SJSA1 (cell line): Measurements from ENCODE around the gene ZMYND12. TPM values are rescaled to one million over a fixed set of nuclear protein-coding genes. Genes with fewer than 3 reads are reported as not detected.

Experiments
- DNase-seq, 2 experiments: peaks; one replicate each; pipeline ENCODE4 v3.0.0-alpha.2; 2015 to 2020; ENCODE audit warnings: low spot score in 2 of 2, low read depth in 1 of 2
- H3K27ac ChIP-seq: fragments of 250-450 bp; sonication (Bioruptor Pico); 2 replicates; pipeline ENCODE4 v1.5.1; 2020; ENCODE audit warnings: mild to moderate bottlenecking, moderate library complexity
- H3K27me3 ChIP-seq: fragments of 250-450 bp; sonication (Bioruptor Pico); replicated peaks from 2 replicates; pipeline ENCODE4 v1.5.1; 2020; ENCODE audit warnings: mild to moderate bottlenecking, moderate library complexity
- H3K36me3 ChIP-seq: fragments of 250-450 bp; sonication (Bioruptor Pico); 2 replicates; pipeline ENCODE4 v1.5.1; 2020; ENCODE audit warnings: mild to moderate bottlenecking
- H3K4me1 ChIP-seq: fragments of 250-450 bp; sonication (Bioruptor Pico); replicated peaks from 2 replicates; pipeline ENCODE4 v1.6.1; 2021; ENCODE audit warnings: mild to moderate bottlenecking
- H3K4me3 ChIP-seq: fragments of 250-450 bp; sonication (Bioruptor Pico); 2 replicates; pipeline ENCODE4 v1.5.1; 2020; ENCODE audit warnings: mild to moderate bottlenecking
- H3K9me3 ChIP-seq: fragments of 250-450 bp; sonication (Bioruptor Pico); replicated peaks from 2 replicates; pipeline ENCODE4 v1.5.1; 2020; ENCODE audit warnings: mild to moderate bottlenecking
- total RNA-seq: library from RNA; depleted of rRNA; stranded (reverse); fragments of >200 nt; shearing (Covaris generic); gene quantifications from 2 replicates; pipeline ENCODE4 v1.2.3, GENCODE V29; 2014

Gene ZMYND12
- total RNA-seq, 1 experiment from 2014 or later = not detected

DNA sequence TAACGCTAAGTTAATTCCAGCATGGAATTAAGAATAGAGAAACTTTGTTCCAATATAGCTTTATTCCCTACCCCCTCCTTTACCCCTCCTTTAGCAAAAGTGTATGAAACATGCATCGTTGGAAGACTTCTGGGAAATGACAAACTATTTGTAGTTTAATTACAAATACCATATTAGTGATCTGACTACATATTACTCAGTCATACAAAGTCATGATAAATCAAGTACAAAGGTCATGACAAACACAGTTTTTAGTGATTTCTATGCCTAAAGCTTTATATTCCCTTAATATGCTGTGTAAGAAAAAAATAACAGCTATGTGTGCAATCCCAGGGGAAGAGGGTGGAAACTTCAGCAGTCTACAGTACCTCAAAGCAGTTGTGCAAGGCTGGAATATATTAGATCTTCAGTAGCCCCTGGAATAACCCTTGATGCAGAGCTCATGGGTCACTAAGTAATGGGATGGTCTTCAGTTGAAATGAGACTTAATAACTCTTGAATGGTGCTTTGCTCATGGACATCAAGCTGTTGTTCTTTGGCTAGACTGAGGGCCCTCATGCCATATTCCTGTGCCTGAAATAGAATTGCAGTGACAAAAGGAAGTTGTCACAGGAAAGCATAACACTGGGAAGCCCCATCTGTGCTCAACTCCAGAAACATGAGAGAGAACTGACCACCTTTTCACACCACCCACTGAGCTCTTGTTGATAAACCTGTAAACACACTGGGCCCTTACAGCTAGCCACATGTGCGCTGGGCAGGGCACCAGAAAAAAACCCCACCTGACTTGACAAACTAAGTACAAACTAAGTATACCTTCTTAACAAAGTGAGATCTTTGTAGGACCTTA lies 25.3 kb downstream of the ZMYND12 start:
- no peak overlapping the region for H3K27ac ChIP-seq
- H3K4me1 ChIP-seq = no peaks in the 10 kb centered on the region
- no peaks in the 10 kb centered on the region for H3K27me3 ChIP-seq
- H3K9me3 ChIP-seq = no peaks in the 10 kb centered on the region
- DNase-seq = no peak
- no peaks in the 10 kb centered on the region for H3K36me3 ChIP-seq
- no peak overlapping the region for H3K4me3 ChIP-seq

DNA sequence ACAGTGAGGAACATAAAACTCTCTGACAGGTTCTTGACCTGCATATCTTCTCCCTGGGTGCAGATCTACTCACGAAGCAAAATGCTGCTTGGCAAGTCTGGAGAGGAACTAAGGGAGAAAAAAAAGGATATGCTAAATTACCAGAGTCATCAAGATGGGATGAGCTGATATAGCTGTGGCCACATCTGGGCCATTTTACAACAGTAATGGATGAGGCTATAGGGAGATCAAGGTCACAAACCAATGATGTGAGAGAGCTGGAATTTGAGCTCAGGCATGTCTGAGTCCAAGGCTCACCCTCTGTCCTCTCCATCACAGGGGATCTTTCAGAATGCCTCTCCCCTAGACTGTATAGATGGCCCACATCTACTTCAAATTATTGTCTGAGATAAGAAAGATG lies 26.2 kb downstream of the ZMYND12 start:
- no peaks in the 10 kb centered on the region for H3K4me1 ChIP-seq
- no peaks in the 10 kb centered on the region for H3K27me3 ChIP-seq
- H3K27ac ChIP-seq = no peak overlapping the region
- H3K9me3 ChIP-seq = no peaks in the 10 kb centered on the region
- DNase-seq = no peak
- H3K4me3 ChIP-seq = no peak overlapping the region
- no peaks in the 10 kb centered on the region for H3K36me3 ChIP-seq

DNA sequence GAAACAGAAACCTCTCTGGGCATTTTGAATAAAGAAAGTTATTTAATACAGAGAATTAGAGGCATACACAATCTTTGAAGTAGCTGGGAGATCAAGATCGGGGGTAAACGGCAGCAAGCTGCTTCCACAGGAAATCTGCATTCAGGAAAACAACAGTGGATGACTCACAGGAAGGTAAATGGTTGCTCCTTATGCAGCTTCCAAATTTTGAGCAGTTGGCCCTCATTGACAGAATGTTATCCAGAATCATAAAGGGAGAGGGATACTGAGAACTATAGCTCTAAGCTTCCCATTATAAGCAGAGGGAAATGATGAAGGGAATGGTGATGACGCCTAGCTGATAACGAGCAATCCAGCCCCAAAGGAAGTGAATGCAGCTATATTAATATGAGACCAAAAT lies 28.6 kb downstream of the ZMYND12 start:
- Histone ChIP-seq H3K27me3 (peaks cover 5% of the 10 kb centered on the region), H3K27ac (no peak overlapping the region), H3K36me3 (no peaks in the 10 kb centered on the region), H3K4me3 (no peak overlapping the region), H3K9me3 (no peaks in the 10 kb centered on the region; the same call in 1 of the 2 replicates), H3K4me1 (no peaks in the 10 kb centered on the region)
- DNase-seq = no peak

DNA sequence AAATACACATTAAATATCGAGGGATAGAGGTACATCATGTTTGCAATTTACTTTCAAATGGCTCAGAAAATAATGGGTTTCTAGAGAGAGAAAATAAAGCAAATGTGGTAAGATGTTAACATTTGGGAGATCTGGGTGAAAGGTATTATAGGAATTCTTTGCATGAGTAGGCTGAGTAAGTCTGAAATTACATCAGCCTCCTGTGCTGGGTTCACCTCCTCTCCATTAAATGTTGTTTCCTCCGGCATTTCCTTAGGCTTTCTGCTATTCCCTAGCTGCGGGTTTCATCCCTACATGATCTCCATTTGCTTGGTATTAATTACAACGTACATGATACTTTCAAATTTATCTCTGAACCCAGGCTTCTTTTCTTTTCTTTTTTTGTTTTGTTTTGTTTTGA lies 31.6 kb downstream of the ZMYND12 start:
- DNase-seq = no peak
- H3K27me3 ChIP-seq = peaks cover 11% of the 10 kb centered on the region
- no peak overlapping the region for H3K4me3 ChIP-seq
- no peaks in the 10 kb centered on the region; the same call in 1 of the 2 replicates for H3K9me3 ChIP-seq
- H3K36me3 ChIP-seq = no peaks in the 10 kb centered on the region
- H3K4me1 ChIP-seq = no peaks in the 10 kb centered on the region
- no peak overlapping the region for H3K27ac ChIP-seq

DNA sequence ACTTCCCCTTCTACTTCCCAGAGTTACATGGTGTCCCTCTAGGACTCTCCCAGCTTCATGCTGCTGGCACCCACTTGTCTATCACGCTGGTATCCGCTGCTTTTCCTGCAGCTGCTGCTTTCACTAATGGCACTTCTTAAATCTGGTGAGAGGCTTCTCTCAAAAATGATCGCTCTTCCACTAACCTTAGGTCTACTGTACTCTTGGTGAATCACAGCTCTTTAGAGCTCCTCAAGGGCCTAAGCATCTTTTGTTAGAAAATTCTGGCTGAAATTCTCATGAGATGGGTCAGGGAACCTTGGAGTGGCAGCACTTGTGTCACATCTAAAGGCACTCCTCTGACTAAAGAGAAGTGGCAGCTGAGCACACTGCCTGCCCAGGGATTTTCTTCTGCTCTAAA lies 32.1 kb downstream of the ZMYND12 start:
- no peak for DNase-seq
- no peaks in the 10 kb centered on the region for H3K4me1 ChIP-seq
- H3K27me3 ChIP-seq = peaks cover 11% of the 10 kb centered on the region
- no peaks in the 10 kb centered on the region; the same call in 1 of the 2 replicates for H3K9me3 ChIP-seq
- no peaks in the 10 kb centered on the region for H3K36me3 ChIP-seq
- no peak overlapping the region for H3K27ac ChIP-seq
- no peak overlapping the region for H3K4me3 ChIP-seq

DNA sequence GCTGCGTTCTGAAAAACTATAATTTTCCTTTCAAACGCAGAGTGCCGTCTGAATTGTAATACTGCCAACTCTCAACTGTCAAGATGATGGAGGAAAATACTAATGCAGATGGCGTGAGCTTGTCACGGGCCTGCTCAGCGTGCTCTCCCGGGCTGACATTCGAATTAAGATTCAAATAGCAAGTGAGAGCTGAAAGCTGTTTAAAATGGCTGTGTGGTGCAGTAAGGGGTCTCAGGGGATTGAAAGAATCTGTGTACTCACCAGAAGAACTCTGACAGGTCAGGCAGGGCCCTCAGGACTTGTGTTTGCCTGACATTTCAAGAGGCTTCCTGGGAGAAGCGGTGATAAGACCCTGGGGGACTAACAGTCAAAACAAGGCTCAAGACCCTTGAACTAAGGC lies 33.1 kb downstream of the ZMYND12 start:
- peaks cover 11% of the 10 kb centered on the region for H3K27me3 ChIP-seq
- H3K36me3 ChIP-seq = no peaks in the 10 kb centered on the region
- DNase-seq = no peak
- H3K4me3 ChIP-seq = no peak overlapping the region
- H3K9me3 ChIP-seq = no peaks in the 10 kb centered on the region; the same call in 1 of the 2 replicates
- no peaks in the 10 kb centered on the region for H3K4me1 ChIP-seq
- H3K27ac ChIP-seq = no peak overlapping the region

DNA sequence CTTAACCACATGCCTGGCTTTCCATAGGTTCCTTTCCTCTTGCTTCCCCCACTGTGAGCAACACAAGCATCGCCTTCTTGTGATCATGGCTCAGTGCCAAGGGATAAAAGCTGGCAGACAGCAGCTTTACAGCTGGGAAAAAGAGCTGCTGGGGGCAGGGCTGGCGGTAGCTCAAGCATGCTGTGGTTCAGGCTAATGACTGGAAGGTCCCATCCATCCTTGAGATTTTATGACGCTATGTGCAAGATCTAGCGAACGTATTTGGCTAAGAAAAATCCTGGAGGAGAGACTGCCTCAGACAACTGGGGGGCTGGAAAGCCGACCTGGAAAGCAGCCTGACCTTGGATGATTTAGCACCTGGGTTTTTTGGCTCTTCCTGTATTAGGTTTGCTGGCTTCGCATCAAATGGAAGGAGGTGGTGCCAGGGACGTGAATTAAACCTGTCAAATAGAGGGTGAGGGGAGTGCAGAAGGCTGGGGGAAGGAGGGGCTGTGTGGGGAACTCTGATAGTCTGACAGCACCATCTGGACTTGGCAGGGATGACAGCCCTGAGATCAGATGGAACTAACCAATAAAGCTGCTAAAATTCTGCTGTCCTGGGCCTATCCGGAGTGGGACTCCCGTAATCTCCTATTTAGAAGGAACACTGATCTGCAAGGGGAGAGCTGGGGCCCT lies 34.8 kb downstream of the ZMYND12 start:
- no peaks in the 10 kb centered on the region for H3K4me1 ChIP-seq
- H3K9me3 ChIP-seq = no peaks in the 10 kb centered on the region; the same call in 1 of the 2 replicates
- H3K27me3 ChIP-seq = peaks cover 17% of the 10 kb centered on the region
- DNase-seq = no peak
- no peaks in the 10 kb centered on the region for H3K36me3 ChIP-seq
- H3K27ac ChIP-seq = no peak overlapping the region
- no peak overlapping the region for H3K4me3 ChIP-seq

DNA sequence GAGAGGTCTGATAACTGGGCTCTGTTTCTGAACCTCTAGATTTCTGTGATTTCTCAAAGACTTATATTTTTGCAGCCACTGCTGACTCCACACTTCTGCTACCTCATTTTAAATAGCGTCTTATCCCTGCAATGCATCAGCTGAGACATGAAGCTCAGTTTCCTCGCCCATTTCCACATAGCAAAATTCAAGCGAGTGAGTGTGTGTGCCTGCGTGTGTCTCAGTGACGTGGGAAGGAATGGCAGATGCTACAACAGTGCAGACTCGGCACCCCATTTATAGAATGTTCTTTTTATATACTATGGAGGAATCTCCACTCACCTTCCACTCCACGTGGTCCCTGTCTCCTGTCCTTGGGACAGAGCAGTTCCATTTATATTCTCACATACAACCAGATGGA lies 35.7 kb downstream of the ZMYND12 start:
- H3K4me1 ChIP-seq = no peaks in the 10 kb centered on the region
- peaks cover 17% of the 10 kb centered on the region for H3K27me3 ChIP-seq
- H3K36me3 ChIP-seq = no peaks in the 10 kb centered on the region
- H3K27ac ChIP-seq = no peak overlapping the region
- no peaks in the 10 kb centered on the region; the same call in 1 of the 2 replicates for H3K9me3 ChIP-seq
- H3K4me3 ChIP-seq = no peak overlapping the region
- no peak for DNase-seq

DNA sequence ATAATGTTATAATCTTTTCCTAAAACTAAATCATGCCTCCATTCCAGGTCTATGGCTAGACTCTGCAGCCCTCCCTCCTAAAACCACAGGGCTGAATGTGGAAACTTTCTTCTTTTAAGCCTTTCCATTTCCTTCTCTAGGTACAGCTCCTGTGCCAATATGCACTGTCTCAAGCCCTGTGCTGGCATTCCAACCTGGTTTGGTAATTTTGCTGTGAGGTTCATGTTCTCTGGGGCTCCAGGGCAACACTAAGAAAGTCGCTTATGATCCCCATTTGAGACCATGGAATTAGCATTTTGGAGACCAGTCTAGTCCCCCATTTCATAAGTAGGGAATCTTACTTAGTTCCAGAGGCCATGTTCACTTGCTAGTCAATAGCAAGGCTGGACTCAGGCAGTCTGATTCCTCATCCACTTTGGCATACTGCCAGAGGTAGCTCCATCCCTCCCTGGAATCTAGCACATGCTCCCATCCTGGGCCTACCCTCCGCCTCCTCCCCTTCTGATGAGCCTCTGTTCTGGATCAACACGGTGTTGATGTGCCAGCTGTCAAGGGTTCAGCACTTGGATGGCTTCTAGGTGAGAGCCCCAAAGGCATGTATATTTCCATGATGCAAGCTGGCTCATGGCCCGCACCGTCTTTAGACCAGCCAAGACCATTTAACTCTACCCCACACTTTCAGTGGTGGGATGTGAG lies 36.5 kb downstream of the ZMYND12 start:
- Histone ChIP-seq H3K36me3 (no peaks in the 10 kb centered on the region), H3K27me3 (peaks cover 17% of the 10 kb centered on the region), H3K4me1 (no peaks in the 10 kb centered on the region), H3K27ac (no peak overlapping the region), H3K4me3 (no peak overlapping the region), H3K9me3 (no peaks in the 10 kb centered on the region; the same call in 1 of the 2 replicates)
- DNase-seq = no peak

DNA sequence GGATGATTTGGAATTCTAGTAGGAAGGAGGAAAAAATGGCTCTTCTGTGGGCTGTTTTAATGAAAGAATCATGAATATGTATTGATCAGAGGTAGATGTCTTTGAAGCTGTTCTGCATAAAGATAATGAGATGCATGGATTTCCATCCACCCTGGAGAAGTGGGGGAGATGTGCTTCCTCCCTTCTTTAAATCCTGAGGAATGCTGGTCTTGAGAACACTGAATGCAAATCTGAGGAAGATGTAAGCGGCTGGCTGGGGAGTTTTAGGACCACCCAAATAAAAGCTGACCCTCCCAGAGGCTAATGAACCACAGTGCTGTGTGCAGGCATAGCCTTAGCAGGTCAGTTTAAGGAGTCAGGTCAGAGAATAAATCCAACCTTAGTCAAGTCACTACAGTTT lies 37.3 kb downstream of the ZMYND12 start:
- no peak for DNase-seq
- H3K27me3 ChIP-seq = peaks cover 17% of the 10 kb centered on the region

DNA sequence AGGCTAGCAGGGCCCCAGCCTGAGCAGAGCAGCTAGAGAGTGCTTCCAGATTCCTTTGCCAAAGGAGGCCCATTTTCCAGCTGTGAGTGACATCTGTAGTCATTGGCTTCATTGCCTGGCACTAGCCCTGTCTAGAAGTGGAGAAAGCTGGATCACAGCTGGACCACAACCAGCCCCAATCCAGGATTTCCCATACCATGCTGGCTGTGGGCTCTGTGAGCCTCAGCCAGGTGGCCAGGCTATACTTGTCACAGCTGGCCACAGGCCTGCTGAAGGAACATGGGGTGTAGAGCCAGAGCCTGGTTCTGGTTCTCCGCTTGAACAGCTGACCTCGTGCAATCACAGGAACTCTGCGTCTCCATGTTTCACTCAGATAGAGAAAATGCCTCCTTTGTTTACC lies 38.7 kb downstream of the ZMYND12 start:
- H3K27me3 ChIP-seq = peaks cover 11% of the 10 kb centered on the region
- H3K27ac ChIP-seq = no peak overlapping the region
- H3K9me3 ChIP-seq = no peaks in the 10 kb centered on the region; the same call in 1 of the 2 replicates

More for the DNA sequence above, 37.3 kb downstream of the ZMYND12 start:
- Histone ChIP-seq H3K27ac (no peak overlapping the region), H3K36me3 (no peaks in the 10 kb centered on the region), H3K9me3 (no peaks in the 10 kb centered on the region; the same call in 1 of the 2 replicates), H3K4me3 (no peak overlapping the region), H3K4me1 (no peaks in the 10 kb centered on the region)

DNA sequence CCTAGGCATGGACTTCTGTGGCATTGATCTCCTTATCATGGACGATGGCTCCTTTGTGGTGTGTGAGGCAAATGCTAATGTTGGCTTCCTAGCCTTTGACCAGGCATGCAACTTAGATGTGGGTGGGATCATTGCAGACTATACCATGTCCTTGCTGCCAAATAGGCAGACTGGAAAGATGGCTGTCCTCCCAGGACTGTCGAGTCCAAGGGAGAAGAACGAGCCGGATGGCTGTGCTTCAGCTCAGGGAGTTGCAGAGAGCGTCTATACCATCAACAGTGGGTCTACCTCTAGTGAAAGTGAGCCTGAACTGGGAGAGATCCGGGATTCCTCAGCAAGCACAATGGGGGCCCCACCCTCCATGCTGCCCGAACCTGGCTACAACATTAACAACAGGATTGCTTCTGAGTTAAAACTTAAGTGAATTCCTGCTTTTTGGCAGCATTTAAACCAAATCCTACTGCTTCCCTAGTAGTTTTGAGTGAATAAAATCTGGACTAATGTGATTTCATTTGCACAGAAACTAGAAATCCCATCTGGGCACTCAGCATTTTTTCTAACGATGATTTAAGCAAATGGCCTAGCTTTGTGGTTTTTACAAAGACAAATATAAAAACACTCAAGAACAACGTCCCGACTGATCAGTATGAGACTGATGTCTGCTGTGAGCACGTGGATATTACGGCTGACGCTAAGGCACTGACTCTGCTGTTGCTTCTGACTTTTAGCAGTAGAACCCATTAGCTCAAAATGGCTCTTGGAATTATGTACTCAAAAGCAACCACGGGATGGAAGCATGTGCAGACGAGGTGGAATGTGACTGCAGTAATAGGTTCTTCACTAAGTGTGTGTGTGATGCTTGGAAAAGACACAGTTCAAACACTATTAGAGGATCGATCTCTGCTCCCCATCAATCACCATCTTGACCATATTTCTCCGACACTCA lies 41.0 kb downstream of the ZMYND12 start:
- Histone ChIP-seq H3K36me3 (no peaks in the 10 kb centered on the region), H3K27me3 (peaks cover 6% of the 10 kb centered on the region; the same call in 1 of the 2 replicates), H3K9me3 (no peaks in the 10 kb centered on the region), H3K4me1 (no peaks in the 10 kb centered on the region), H3K4me3 (no peak overlapping the region), H3K27ac (no peak overlapping the region)
- DNase-seq = no peak

More for the DNA sequence above, 38.7 kb downstream of the ZMYND12 start:
- Histone ChIP-seq H3K4me3 (no peak overlapping the region), H3K36me3 (no peaks in the 10 kb centered on the region), H3K4me1 (no peaks in the 10 kb centered on the region)
- DNase-seq = no peak

DNA sequence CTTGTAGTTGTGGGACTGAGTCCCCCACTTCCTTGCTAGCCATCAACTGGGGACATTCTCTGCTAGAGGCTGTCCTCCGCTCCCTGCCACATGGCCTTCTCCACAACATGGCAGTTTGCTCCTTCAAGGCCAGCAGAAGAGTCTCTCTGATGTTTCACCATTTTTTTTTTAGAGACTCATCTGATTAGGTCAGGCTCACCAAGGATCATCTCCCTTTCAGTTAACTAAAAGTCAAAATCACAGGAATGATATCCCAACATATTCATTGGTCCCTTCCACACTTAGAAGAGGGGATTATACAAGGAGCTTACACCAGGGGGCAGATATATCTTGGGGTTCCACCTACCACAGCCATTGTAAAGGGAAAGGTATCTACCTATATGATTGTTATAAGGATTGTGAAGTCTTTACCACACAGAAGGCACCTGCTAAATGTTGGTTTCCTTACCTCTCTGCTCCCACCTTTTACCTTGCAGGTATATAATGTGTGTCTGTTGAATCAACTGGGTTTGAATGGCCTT lies 51.9 kb downstream of the ZMYND12 start:
- H3K9me3 ChIP-seq = no peaks in the 10 kb centered on the region
- H3K4me3 ChIP-seq = no peak overlapping the region
- H3K27ac ChIP-seq = no peak overlapping the region
- no peak for DNase-seq
- no peaks in the 10 kb centered on the region for H3K4me1 ChIP-seq
- 0 out of 2 replicates have a peak, but pooled peaks cover 5% of the 10 kb centered on the region for H3K27me3 ChIP-seq
- no peaks in the 10 kb centered on the region for H3K36me3 ChIP-seq
